Upper lobe of left lung (tissue), 4 donors: Measurements from ENCODE around the gene SLC6A3.

Experiments
- EP300 ChIP-seq, 4 donors: sonication (generic); formaldehyde crosslinking; IDR thresholded peaks; one replicate each; pipeline ENCODE4 v1.5.1; 2017; ENCODE audit warnings: antibody characterized with exemption in 4 of 4, control low read depth in 2 of 4
- POLR2A ChIP-seq, 4 donors: fragments of 450-650 bp; IDR thresholded peaks; one replicate each; pipeline ENCODE4 v1.5.1; 2016 to 2017; ENCODE audit warnings: antibody characterized with exemption in 4 of 4, mild to moderate bottlenecking in 2 of 4
- POLR2AphosphoS5 ChIP-seq, 2 donors: sonication (generic); formaldehyde crosslinking; IDR thresholded peaks; one replicate each; pipeline ENCODE4 v1.5.1; 2017; ENCODE audit warnings: antibody characterized with exemption in 2 of 2
- TF ChIP-seq, protein P1 (sequence below), 6 experiments: fragments of 450-650 bp in 4 of 6; fragments of 200-600 bp in 2 of 6; sonication (generic) in 2 of 6; IDR thresholded peaks; one replicate each; pipeline ENCODE4 v1.5.1; 2016 to 2019; ENCODE audit warnings: antibody characterized with exemption in 6 of 6

DNA sequence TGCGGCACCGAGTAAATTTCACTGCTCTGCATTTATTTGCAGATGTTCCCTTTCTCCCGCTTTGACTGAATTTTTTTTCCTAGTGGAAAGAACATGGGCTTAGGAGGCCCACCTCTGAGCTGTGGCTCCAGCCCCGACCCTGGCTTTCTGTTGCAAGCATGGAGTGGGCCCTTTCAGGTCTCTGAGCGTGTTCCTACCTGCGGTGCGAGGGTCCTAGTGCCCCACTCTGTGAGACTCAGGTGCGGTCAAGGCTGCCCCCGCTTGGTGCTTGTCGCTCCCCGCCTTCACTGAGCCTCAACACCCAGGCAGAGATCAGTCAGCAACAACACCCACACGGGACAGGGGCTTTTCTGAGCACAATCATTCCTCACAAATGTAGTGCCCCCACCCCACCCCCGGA is 32.0 kb downstream of the SLC6A3 start:
- TF ChIP-seq POLR2A (IDR thresholded peaks at IDR 0.05) (no peak), EP300 (IDR thresholded peaks at IDR 0.05) (no peak), POLR2AphosphoS5 (IDR thresholded peaks at IDR 0.05) (no peak)
- TF ChIP-seq, protein P1, sequence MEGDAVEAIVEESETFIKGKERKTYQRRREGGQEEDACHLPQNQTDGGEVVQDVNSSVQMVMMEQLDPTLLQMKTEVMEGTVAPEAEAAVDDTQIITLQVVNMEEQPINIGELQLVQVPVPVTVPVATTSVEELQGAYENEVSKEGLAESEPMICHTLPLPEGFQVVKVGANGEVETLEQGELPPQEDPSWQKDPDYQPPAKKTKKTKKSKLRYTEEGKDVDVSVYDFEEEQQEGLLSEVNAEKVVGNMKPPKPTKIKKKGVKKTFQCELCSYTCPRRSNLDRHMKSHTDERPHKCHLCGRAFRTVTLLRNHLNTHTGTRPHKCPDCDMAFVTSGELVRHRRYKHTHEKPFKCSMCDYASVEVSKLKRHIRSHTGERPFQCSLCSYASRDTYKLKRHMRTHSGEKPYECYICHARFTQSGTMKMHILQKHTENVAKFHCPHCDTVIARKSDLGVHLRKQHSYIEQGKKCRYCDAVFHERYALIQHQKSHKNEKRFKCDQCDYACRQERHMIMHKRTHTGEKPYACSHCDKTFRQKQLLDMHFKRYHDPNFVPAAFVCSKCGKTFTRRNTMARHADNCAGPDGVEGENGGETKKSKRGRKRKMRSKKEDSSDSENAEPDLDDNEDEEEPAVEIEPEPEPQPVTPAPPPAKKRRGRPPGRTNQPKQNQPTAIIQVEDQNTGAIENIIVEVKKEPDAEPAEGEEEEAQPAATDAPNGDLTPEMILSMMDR (IDR thresholded peaks at IDR 0.05), result no peak
